ENCODE measurements around the gene DDB1.

Gene DDB1

DNA sequence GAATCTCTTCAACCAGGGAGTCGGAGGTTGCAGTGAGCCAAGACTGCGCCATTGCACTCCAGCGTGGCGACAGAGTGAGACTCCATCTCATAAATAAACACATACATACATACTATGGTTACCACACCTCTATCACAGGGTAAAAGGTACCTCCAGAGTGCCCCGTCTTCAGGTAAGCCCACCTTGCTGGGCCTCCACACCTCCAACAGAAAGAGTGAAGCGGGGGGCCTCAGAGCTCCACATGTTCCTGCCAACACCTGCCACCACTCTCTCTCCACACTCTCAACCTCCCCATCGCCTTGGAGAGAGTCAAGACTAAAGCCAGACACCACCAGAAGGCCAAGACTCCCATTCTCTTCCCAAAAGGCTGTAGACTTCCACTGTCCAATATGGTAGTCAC is 27.5 kb downstream of the DDB1 start:
- no peak overlapping the region for H3K27ac ChIP-seq
- TF ChIP-seq, protein P1, sequence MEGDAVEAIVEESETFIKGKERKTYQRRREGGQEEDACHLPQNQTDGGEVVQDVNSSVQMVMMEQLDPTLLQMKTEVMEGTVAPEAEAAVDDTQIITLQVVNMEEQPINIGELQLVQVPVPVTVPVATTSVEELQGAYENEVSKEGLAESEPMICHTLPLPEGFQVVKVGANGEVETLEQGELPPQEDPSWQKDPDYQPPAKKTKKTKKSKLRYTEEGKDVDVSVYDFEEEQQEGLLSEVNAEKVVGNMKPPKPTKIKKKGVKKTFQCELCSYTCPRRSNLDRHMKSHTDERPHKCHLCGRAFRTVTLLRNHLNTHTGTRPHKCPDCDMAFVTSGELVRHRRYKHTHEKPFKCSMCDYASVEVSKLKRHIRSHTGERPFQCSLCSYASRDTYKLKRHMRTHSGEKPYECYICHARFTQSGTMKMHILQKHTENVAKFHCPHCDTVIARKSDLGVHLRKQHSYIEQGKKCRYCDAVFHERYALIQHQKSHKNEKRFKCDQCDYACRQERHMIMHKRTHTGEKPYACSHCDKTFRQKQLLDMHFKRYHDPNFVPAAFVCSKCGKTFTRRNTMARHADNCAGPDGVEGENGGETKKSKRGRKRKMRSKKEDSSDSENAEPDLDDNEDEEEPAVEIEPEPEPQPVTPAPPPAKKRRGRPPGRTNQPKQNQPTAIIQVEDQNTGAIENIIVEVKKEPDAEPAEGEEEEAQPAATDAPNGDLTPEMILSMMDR (conservative IDR thresholded peaks at IDR 0.05) = no peak

DNA sequence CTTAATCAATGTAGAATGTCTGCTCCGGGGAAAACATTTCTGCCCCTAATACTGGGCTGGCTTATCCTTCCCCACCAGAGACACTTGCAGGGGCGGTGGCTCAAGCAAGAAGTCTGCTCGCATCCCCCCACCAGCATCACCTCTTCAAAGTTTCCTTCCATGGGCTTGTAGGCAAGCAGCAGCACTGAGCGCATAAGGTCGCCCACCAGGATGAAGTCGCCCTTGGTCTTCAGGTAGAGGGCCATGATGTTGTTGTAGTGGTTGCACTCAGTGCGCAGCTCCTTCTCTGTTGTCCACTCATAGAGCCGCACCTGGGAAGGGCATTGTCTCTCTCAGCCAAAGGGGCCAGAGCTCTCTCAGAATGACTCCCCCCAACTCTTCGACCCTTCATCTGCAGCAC is 29.2 kb downstream of the DDB1 start:
- TF ChIP-seq, protein P1 (conservative IDR thresholded peaks at IDR 0.05) = no peak
- H3K27ac ChIP-seq = no peak overlapping the region

DNA sequence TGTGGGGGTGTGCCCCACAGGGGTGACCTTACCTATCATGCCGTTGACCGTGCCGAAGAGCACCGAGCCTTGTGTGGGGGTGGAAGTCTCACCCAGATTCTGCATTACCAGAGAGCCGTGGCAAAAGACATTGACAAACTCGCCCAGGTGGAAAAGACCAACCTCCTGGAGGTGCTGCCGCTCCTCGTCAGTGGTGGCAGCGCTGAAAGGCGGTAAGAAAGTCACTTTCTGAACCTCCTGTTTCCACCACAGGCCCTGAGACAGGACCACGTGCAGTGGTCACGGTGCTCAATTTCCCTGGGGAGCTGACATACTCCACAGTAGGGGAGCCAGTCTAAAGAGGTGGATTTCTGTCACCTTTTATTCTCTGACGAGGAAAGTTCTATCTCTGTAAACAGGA is 30.4 kb downstream of the DDB1 start:
- H3K27ac ChIP-seq = no peak overlapping the region
- TF ChIP-seq, protein P1 (conservative IDR thresholded peaks at IDR 0.05) = no peak

DNA sequence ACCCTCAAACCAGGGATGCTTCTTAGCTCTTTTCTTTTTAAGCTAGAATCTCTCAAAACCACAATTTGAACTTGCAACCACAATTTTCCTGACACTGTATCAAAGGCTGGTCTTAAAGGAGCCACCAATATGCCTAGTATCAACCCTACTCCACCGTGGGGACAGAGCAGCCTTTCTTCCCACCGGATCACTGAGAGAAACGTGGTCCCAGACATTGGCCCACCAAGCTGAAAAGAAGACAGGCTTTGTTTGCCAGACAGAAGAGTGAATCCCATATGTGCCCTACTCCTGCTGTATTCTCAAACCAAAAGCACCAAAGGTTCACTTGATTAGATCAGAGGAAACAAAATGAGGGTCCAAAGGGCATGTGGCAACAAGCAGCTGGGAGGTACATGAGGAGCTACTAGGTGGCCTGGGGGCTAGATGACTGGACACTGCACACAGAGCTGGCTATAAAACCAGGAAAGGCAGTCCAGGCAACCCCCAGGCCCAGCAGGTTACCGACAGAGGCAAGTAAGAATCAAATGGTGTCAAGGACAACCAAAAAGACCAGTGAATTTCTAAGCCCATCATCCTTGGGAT is 34.2 kb downstream of the DDB1 start:
- H3K27ac ChIP-seq = no peak overlapping the region
- TF ChIP-seq, protein P1 (conservative IDR thresholded peaks at IDR 0.05) = no peak

DNA sequence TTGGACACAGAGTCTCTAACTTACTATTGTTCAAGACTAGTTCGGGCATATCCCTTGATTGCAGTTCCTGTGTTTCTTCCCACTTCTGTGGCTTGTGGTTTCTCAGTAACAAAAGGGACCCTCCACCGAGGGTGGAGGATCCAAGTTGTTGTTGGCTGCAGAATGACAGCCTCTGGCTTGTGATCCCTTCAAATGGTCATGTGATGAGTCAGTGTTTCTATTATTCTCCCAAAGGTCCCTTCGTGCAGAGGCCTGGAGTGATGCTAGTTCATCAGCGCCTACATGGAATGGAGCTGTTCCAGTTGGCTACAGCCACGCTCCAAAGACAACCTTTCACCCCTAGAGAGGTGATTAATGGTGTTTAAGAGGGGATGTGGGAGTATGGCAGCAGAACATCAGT is 35.2 kb downstream of the DDB1 start:
- TF ChIP-seq, protein P1 (conservative IDR thresholded peaks at IDR 0.05) = no peak
- H3K27ac ChIP-seq = no peak overlapping the region

DNA sequence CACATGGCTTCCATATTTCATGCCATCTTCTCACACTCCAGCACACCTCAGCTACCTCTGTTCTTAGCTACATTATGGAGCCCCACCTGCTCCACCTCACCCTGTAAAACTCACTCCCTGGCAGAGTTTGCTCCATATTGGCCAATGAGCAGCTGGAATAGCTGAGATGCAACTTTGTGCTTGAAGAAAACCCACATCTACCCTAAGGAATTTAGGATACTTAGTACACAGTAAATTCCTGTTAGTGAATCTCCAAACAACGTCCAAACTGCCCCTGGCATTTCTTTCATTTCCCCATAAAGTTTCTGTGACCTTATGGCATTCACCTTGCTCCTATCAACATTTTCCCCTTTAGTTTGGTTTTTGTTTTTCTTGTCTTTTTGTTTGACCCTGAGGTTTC is 35.6 kb downstream of the DDB1 start:
- no peak overlapping the region for H3K27ac ChIP-seq

DNA sequence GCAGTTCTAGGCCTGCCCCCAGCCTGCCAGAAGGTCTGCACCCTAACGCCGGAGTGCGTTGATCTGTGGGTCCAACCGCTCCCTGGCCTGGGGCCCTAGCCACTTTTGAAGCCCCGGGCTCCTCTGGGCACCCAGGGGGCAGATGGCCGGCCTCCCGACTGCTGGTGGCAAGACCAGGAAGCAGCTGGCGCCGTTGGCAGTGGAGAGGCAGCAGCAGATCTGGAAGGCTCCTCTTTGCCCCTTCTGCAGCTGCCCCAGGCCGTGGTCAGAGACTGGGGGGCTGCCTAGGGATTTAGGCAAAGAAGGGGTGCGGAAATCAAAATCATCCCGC is 37.3 kb downstream of the DDB1 start:
- no peak overlapping the region for H3K27ac ChIP-seq
- TF ChIP-seq, protein P1 (conservative IDR thresholded peaks at IDR 0.05) = no peak

More for the DNA sequence above, 35.6 kb downstream of the DDB1 start:
- TF ChIP-seq, protein P1 (conservative IDR thresholded peaks at IDR 0.05) = no peak
